ENCODE measurements around the gene MACROD2.

Gene MACROD2

GRCh38 chr20:15951658-15952057 lies 1956.3 kb downstream of the MACROD2 start:
- TF ChIP-seq ZNF274 (IDR thresholded peaks at IDR 0.05; ENCODE audit: low read depth, low read length), result no peak
- no peak overlapping the region for H3K4me3 ChIP-seq (ENCODE audit: low read length)

DNA sequence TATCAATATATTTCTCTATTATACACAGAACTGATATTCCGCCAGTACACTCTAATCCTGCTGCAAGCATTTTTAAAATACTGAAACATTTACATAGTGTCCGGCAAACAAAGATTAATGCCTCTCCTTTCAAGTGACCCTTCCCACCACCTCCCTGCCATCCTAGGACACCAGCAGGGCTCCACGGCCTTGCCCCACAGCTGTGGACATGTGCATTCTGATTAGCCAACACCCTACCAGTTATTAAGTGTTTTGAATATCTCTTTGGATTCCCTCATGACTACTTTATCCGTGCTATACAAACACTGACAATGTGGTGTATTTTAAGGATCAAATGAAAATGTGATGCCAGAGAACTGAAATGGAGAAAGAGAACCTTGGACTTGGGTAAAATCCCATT lies 1962.8 kb downstream of the MACROD2 start:
- TF ChIP-seq ZNF274 (IDR thresholded peaks at IDR 0.05; ENCODE audit: low read depth, low read length), result no peak

GRCh38 chr20:15965165-15965564 lies 1969.8 kb downstream of the MACROD2 start:
- TF ChIP-seq ZNF274 (IDR thresholded peaks at IDR 0.05; ENCODE audit: low read depth, low read length), result no peak
- H3K4me3 ChIP-seq (ENCODE audit: low read length), result no peak overlapping the region

More for the DNA sequence above, 1962.8 kb downstream of the MACROD2 start:
- H3K4me3 ChIP-seq (ENCODE audit: low read length), result no peak overlapping the region

GRCh38 chr20:15967334-15967733 lies 1972.0 kb downstream of the MACROD2 start:
- TF ChIP-seq ZNF274 (IDR thresholded peaks at IDR 0.05; ENCODE audit: low read depth, low read length), result no peak
- no peak overlapping the region for H3K4me3 ChIP-seq (ENCODE audit: low read length)

- no peak for TF ChIP-seq ZNF274 (IDR thresholded peaks at IDR 0.05; ENCODE audit: low read depth, low read length)
- H3K4me3 ChIP-seq (ENCODE audit: low read length), result no peak overlapping the region
These were observed 1980.9 kb downstream of the MACROD2 start for GRCh38 chr20:15976047-15976736.

DNA sequence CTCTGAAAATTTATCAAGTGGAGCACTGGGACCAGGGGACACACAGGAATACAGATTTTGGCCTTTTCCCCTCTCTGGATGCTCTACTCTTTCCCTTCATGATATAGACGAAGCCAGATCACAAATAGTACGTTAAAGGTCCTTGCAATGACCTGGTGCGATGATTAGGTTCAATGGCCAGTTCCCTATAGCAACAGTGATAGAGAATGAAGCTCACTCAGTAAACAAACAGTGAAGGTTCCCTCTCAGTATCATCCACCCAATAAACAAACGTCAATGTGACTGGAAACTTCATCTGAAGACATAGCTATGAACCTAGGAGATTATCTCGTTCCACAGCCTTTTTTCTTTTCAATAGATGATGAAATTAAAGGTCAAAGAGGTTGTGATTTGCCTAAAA lies 1981.7 kb downstream of the MACROD2 start:
- no peak overlapping the region for H3K4me3 ChIP-seq (ENCODE audit: low read length)
- TF ChIP-seq ZNF274 (IDR thresholded peaks at IDR 0.05; ENCODE audit: low read depth, low read length), result no peak

DNA sequence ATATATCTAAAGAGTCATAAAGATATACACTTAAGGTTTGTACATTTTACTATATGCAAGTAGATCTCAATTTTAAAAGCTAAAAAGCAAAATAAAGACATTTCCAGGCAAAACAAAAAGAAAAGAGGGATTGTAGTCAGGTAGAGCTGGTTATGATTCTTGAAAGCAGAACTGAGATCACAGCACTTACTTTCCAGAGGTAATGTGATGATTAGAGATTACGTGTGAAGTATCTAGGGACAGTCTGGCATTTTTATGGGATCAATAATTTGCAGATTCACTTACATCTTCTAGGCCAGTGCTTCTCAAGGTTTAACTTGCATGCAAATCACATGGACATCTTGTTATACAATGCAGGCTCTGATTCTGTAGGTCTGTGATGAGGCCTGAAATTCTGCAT lies 1982.4 kb downstream of the MACROD2 start:
- no peak for TF ChIP-seq ZNF274 (IDR thresholded peaks at IDR 0.05; ENCODE audit: low read depth, low read length)
- no peak overlapping the region for H3K4me3 ChIP-seq (ENCODE audit: low read length)

GRCh38 chr20:15985494-15986368 lies 1990.4 kb downstream of the MACROD2 start:
- peak overlapping the region; percentile 99 for H3K4me3 ChIP-seq (ENCODE audit: low read length)

DNA sequence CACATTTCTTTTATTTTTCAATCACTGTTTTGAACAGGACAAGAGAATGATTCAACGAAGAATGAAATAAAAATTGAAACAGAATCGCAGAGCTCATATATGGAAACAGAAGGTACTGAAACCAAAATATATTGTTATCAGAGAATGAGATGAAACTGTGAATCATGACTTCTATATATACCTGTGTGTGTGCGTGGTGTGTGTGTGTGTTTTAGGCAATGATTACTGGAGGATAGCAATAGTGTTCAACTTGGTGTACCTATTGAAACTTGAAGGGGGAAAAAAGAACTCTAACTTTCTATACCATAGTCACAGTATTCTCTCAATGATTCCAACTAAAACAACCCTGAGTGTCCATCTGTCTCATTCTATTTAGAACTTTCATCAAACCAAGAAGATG lies 1991.4 kb downstream of the MACROD2 start:
- H3K4me3 ChIP-seq (ENCODE audit: low read length), result no peak overlapping the region; the same call in 1 of the 2 replicates
- no peak for TF ChIP-seq ZNF274 (IDR thresholded peaks at IDR 0.05; ENCODE audit: low read depth, low read length)

GRCh38 chr20:15991279-15991678 lies 1996.0 kb downstream of the MACROD2 start:
- TF ChIP-seq ZNF274 (IDR thresholded peaks at IDR 0.05; ENCODE audit: low read depth, low read length), result no peak
- no peak overlapping the region for H3K4me3 ChIP-seq (ENCODE audit: low read length)

GRCh38 chr20:15992564-15992963 lies 1997.2 kb downstream of the MACROD2 start:
- no peak overlapping the region for H3K4me3 ChIP-seq (ENCODE audit: low read length)
- no peak for TF ChIP-seq ZNF274 (IDR thresholded peaks at IDR 0.05; ENCODE audit: low read depth, low read length)

GRCh38 chr20:16000112-16000511 lies 2004.8 kb downstream of the MACROD2 start:
- H3K4me3 ChIP-seq (ENCODE audit: low read length), result no peak overlapping the region
- TF ChIP-seq ZNF274 (IDR thresholded peaks at IDR 0.05; ENCODE audit: low read depth, low read length), result no peak

DNA sequence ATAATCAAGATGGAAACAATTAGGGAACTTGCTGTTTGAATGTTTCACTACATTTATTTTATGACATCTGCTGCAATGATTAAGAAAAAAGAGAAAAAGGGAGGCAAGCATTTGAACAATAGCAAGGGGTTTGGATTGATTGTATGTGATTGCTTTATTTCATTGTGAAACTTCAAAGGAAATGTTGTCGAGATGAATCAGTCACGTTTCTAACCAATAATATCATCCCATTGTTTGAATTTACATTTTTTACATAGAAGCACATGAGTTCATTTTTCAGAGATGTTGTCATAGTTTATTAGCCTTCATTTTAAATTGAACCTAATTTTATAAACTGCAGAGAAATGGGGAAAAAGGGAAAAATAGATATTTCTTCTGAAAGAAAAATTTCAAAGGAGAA lies 2006.0 kb downstream of the MACROD2 start:
- H3K4me3 ChIP-seq (ENCODE audit: low read length), result no peak overlapping the region
- TF ChIP-seq ZNF274 (IDR thresholded peaks at IDR 0.05; ENCODE audit: low read depth, low read length), result no peak

DNA sequence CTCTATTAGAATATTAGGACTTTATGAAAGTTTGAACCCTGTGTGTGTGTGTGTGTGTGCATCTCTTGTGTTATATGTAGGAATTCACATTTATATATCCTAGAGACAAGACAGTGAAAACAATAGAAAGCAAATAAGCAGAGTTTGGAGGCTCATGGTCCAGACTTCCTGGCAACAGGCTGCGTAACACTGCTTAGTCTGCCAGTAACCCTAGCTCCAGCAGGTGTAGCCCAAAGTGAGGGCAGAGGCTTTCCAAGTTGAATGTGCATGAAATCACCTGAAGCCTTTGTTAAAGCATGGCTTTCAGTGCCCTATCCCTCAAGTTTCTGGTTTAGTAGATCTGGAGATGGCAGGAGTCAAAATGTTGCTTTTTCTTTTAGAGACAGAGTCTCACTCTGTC lies 2008.0 kb downstream of the MACROD2 start:
- TF ChIP-seq ZNF274 (IDR thresholded peaks at IDR 0.05; ENCODE audit: low read depth, low read length), result no peak
- no peak overlapping the region for H3K4me3 ChIP-seq (ENCODE audit: low read length)

All from GM08714 (cell line).